GM18870 (cell line): ENCODE data around the gene OPN4.

Source experiments
- ATAC-seq: cut with Tn5 transposase; IDR thresholded peaks from one replicate; pipeline ENCODE4 v1.9.1; 2021; ENCODE audit warnings: moderate library complexity; ENCODE audit not compliant: unreplicated experiment

OPN4 gene

DNA sequence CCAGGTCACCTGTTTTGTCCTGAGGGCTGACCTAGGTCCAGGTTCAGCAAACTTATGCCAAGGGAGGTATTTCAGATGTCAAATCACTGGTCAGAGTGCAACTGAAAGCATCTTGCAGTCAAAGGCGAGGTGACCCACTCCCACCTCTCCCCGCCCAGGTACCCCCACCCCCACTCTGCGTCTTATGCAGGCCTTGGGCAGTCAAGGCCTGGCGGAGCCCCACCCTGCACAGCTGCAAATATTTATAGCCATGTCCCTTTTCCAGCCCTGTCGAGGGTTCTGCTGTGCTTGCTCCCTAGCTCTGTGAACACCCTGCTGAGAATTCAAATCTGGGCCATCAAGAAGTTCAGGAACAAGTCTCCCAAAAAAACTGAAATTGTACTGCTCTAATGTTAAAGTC is 61.5 kb downstream of the OPN4 start:
- ATAC-seq, result no peak
